Measurements from ENCODE around the gene SOX11.

- TF ChIP-seq TAF1 (IDR thresholded peaks at IDR 0.05; ENCODE audit: low read depth) (no peak), EP300 (IDR thresholded peaks at IDR 0.05; ENCODE audit: borderline replicate concordance) (no peak), CREB1 (IDR thresholded peaks at IDR 0.05; ENCODE audit: low read depth) (no peak)
Observed at GRCh38 chr2:5696404-5696944, 4.3 kb downstream of the SOX11 start.

Measured in Ishikawa (cell line).